ENCODE results near the gene ZIC5.
"Not testable (repeated sequence)": the region's sequence is repeated elsewhere in the genome, so short reads cannot be mapped to it uniquely, and the experiment has no call there.

Gene ZIC5

GRCh38 chr13:99959540-99960230 lies 11.9 kb downstream of the ZIC5 start:
- peak; percentile 71 for DNase-seq

DNA sequence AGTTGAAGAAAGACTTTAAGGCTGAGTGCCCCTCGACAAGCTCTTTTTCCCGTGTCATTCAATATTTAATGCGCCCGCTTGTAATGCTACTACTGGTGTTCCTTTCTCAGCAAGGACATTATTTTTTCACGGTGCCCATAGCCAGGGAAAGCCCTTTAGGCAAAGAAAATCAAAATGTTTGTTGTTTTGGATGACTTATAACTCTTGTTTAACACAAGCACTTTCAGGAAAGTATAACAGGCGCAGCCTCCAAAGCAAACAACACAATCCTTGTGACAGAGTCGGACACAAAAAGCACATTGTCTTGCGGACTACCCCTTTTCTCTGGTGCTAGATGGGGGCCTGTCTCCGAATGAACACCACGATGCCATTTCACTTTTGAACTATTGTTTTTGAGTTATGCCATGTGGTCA lies 12.4 kb downstream of the ZIC5 start:
- DNase-seq = no peak

DNA sequence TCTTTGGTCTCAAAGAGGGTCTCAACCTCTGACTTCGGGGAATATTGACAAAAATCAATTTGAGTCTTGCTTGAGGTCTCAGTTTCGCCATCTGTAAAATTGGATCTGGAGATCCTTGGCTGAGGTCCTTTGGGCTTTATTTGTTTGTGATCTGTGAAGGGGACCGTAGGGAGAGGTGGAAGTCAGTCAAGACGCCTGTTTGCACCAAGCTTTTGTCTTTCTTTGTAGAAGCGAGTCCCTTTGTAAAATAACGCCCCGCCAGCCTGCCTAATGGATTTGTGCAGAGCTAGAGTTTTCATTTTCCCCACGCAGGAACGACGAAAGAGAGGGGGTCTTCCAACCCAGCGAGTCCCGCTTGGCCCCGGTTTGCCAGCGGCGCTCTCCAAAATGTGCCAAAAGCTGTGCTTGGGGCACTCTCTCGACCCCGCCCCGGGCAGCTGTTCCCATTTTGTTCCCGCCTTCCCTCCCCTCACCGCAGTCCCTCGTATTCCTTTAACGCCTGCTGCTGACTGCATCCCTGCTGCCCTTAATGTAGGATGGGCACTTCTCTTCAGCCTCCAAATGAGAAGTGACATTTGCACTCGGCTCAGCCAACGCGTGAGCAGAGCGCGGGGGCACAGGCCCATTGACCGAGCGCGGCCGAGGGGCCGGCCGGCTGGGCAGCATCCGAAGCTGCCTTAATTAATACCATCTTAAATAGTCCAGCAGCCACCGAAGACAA lies 13.0 kb downstream of the ZIC5 start:
- no peak for DNase-seq

GRCh38 chr13:99956473-99957349 lies 14.9 kb downstream of the ZIC5 start:
- DNase-seq = no peak

DNA sequence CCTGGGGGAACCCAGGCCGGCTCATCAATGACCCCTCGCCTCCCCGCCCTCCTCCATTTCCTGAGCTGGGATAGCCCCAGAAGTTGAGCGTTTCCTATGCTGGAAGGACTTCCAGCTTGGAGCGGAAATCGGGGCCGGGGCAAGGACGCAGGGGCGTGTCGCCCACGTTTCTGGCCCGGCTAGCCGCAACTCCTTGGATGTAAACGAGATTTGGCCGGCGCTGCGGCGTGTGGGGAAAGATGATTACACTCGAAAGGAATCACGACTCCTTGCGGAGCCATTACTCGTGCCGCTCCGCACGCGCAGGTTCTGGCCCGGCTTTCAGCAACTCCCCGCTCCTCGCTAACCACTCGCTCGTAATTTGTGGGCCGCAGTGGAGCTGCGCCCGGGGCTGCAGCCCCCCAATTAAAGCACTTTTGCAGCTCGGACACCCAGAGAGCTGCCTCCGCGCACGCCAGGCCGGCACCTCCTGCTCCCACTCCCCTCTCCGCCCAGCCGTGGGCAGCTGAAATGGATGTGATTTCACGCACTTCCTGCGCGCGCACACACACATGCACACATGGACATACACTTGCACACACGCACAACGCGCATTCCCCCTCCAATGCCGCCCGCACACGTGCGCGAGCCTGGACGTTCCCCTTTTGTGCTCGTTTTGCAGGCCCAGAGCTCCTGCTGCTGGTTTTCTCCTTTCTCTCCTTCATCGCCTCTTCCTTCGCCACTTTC lies 15.7 kb downstream of the ZIC5 start:
- no peak for DNase-seq

DNA sequence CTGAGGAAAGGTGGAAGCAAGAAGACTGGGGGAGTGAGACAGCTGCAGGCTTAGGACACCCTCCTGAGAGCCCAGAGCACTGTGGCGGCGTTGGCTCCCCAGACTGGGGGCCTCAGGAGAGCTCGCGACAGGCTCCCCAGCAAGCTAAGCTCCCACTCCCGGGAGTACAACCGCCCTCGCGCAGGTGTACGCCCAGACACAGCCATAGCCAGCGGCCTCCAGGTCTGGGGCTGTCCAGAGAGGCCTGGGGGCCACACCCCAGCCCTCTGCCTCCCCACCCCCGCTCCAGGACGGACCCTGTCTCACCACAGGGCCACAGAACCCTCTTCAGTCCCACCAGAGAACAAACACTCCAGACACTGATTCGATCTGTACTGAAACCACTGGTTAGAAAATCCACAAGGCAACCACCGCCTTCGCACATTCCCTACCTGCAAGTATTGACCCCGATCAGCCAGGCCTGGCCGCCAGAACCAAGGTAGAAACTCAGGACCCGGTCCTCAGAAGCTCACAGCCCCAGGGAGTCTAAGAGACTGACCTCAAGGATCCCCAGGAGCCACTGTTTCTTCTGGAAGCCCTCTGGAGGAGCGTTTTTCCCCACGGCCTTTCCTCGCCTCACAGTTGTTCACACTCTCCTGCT lies 16.3 kb downstream of the ZIC5 start:
- DNase-seq = no peak

DNA sequence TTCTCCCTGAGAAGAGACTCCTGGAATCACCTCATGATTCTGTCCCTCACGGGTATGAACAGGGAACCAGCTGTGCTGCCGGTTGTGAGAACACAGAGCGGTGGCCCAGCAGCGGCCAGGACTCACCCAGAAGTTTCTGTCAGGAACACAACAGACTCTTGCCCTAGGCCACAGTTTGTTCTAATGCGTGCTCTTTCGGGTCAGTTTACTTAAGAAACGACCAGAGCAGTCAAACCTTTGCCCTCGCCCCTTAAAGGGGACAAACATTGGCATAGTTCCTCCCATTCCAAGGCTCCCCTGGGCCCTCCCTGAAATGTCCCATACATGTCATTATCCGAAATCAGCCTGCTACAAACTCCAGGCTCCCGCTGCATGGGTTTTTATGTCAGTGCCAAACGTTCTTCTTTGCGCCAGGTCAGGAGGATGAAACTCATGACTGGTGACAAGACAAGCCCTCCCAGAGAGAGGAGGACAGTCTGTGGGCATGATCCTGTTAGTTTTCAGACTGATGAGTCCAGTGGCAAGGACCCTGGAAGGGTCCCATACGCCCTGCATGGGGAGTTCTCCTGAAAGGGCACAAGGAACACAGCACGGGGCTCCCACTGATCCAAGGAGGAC lies 18.3 kb downstream of the ZIC5 start:
- no peak for DNase-seq

DNA sequence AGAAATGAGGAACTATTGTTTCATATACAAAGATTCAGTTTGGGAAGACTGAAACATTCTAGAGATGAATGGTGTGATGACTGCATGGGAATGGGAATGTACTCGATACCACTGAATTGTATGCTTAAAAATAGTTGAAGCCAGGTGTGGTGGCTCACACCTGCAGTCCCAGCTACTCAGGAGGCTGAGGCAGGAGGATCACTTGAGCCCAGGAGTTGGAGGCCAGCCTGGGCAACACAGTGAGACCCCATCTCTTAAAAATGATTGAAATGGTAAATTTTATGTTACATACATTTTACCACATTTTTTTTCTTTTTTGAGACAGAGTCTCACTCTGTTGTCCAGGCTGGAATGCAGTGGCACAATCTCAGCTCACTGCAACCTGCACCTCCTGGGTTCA lies 19.9 kb downstream of the ZIC5 start:
- DNase-seq = not testable (repeated sequence)

- no peak for DNase-seq
These were observed 21.7 kb downstream of the ZIC5 start for GRCh38 chr13:99949679-99950413.

DNA sequence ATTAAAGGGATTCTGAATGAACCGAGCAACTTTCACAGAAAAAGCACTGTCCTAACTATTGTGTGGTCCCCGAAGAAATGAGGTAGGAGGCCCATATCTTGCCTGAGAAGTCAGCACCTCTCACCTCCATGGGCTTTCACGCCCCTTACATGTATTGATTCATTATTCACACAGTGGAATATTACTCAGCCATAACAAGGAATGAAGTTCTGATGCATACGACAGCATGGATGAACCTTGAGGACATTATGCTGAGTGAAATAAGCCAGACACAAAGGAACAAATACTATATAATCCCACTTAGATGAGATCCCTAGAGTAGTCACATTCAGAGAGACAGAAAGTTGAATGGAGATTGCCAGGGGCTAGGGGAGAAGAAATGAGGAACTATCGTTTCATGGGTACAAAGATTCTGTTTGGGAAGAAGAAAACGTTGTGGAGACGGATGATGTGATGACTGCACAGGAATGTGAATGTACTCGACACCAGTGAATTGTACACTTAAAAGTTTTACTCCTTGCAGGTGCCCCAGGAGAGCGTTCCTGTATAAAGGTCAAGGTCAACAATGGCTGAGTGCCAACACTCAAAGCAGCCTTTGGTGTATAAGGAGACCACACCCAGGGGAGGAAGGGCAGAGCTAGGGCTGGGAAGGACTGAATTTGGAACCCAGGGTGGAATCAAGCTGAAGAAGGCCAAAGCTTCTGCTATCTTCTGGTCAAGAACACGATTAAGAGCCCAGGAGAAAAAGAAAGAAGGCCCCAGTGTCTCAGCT lies 22.5 kb downstream of the ZIC5 start:
- no peak for DNase-seq

DNA sequence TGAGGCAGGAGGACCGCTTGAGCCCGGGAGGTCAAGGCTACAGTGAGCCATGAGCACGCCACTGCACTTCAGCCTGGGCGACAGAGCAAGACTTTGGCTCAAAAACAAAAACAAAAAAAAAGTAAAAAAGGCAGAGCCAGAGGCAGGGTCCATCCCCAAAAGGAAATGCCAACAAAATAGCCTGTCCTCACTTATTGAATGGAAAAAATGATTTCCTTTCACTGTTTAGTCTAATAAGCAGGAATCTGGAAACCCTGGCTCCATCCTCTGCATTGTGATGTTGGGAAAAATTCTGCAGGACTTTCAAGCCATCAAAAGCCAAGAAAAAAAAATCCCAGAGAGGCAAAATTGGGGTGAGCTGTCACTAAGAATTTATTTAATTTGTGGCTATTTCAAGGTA lies 23.2 kb downstream of the ZIC5 start:
- DNase-seq = no peak

GRCh38 chr13:99947666-99948065 lies 23.9 kb downstream of the ZIC5 start:
- no peak for DNase-seq

DNA sequence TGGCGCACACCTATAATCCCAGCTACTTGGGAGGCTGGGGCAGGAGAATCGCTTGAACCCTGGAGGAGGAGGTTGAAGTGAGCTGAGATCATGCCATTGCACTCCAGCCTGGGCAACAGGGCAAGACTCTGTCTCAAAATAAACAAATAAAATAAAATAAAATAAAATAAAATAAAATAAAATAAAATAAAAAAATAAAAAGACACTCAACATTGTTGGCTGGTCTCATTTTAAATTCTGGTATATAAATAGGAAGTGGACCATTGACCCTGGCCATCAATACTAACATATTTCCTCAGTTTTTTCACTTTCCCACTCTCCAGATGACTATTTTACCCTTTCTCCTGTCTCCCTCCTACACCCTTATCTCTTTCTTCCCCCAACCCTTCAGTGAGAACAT lies 26.1 kb downstream of the ZIC5 start:
- not testable (repeated sequence) for DNase-seq

DNA sequence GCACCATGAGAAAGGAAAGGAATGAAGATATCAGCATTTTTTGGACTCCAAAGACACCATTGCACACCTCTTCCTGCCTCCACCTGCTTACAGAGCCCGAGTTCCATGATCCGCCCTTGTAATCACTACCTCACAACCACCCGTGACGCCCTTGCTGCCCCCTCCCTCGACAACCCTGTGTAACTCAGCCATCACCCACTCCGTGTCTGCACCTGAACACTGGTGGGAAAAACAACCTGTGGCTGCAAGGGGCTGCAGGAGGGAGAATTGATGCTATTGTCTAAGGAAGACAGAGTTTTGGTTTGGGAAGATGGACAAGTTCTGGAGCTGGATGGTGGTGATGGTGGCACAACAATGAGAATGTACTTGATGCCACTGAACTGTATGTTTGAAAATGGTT lies 27.0 kb downstream of the ZIC5 start:
- no peak for DNase-seq

DNA sequence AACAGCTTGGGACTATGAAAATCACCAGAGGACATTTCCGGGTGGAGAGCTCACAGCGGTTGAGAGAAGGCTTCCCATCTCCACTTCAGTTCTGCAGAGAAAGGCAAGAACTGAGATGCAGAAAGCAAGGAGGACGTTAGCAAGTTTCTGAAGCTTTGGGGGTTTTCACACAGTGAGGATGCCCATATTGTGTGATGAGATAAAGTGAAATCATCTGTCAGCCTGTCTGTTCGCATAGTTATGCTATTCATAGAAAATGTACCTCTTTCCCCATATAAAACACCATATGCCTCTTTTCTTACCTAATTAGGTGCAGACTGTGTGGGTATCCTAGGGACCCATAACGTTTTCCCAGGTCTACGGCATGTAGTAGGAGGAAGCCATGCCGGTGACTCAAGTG lies 27.5 kb downstream of the ZIC5 start:
- no peak for DNase-seq

- no peak for DNase-seq
These were observed 29.7 kb downstream of the ZIC5 start for GRCh38 chr13:99941911-99942310.

DNA sequence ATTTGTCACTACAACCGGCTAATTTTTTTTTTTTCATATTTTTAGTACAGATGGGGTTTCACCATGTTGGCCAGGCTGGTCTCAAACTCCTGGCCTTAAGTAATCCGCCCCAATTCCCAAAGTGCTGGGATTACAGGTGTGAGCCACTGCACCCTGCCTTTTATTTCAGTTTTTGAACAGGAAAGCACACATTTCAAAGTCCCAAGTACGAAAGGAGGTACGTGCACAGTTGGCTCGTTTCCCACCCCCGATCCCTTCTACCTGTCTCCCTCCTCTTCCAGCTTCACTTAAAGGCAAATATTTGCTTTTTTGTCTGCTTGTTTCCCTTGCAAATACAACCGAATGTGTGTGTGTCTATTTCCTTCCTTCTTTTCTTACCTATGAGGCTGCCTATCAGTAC lies 30.5 kb downstream of the ZIC5 start:
- no peak for DNase-seq

- DNase-seq = no peak
These were observed 32.9 kb downstream of the ZIC5 start for GRCh38 chr13:99938635-99939034.

DNA sequence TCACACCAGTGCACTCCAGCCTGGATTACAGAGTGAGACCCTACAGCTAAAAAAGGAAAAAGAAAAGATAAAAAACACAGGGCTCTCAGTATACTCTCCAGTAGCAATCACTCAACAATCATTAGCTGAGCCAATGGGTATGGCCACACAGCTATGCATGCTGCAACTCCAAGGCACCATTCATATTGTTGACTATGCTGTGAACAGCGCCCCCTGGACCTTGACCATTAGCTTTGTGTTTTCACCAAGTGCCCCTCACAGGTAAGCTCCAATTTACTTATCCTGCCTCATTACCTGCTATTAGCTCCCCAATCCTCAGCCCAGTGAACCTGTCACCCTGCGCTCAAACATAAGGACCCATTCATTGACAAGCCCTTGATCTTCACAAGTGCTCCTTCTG lies 35.8 kb downstream of the ZIC5 start:
- no peak for DNase-seq

GRCh38 chr13:99932912-99933311 lies 38.7 kb downstream of the ZIC5 start:
- no peak for DNase-seq

DNA sequence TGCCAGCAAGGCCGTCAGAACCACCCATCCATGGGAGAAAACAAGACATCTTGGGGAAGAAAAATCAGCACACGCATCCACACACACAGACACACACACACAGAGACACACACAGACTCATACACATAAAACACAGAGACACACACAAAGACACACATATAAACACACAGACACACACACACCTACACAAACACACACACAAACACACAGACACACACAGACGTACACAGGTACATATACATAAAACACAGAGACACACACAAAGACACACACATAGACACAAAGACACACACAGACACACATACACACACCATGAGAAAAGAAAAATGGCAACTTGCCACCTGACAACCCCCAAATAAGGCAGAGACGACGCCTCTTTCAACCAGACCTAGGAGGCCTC lies 40.6 kb downstream of the ZIC5 start:
- DNase-seq = no peak

Measured in DMS79 (cell line).